HUES64 (cell line): ENCODE measurements around the gene PCYT2.

Source experiments
- H3K27ac ChIP-seq: 2 replicates; pipeline ENCODE4 v1.7.0; 2013; ENCODE audit warnings: low read depth, low read length, inconsistent platforms
- H3K27me3 ChIP-seq: 2 replicates; pipeline ENCODE4 v1.6.1; 2013; ENCODE audit warnings: mild to moderate bottlenecking, low read length; ENCODE audit not compliant: insufficient read depth
- H3K36me3 ChIP-seq: 2 replicates; pipeline ENCODE4 v1.6.1; 2013; ENCODE audit warnings: mild to moderate bottlenecking, low read length; ENCODE audit not compliant: insufficient read depth
- H3K4me1 ChIP-seq: 2 replicates; pipeline ENCODE4 v1.6.1; 2013; ENCODE audit warnings: mild to moderate bottlenecking, low read length, moderate library complexity; ENCODE audit not compliant: insufficient read depth
- H3K4me3 ChIP-seq: 2 replicates; pipeline ENCODE4 v1.5.1; 2013; ENCODE audit warnings: mild to moderate bottlenecking, low read length, moderate library complexity
- H3K9ac ChIP-seq: 2 replicates; pipeline ENCODE4 v1.6.1; 2013; ENCODE audit warnings: mild to moderate bottlenecking, low read depth, low read length
- H3K9me3 ChIP-seq: 2 replicates; pipeline ENCODE4 v1.6.1; 2013; ENCODE audit warnings: low read depth, low read length; ENCODE audit not compliant: insufficient read depth
- WGBS: fragments of 150-250, 120-280 bp; methylation state at CpG from one replicate; pipeline ENCODE4 v1.1.7; 2013; ENCODE audit warnings: missing lambda C conversion rate; 5-methylcytosine and 5-hydroxymethylcytosine counted together

The PCYT2 gene

GRCh38 chr17:81902023-81902652 lies 9.1 kb downstream of the PCYT2 start, which contains the start of gene NPB:
Gene NPB (plus strand): TSS chr17:81902238. CDS start chr17:81902278, 40 bp downstream.
- 3% methylated on average over 79 of the region's 79 CpGs for WGBS
- Histone ChIP-seq H3K9me3 (no peaks in the 10 kb centered on the region), H3K4me1 (no peaks in the 10 kb centered on the region; the same call in 1 of the 2 replicates), H3K36me3 (peaks cover 27% of the 10 kb centered on the region), H3K27ac (no peak within 1 kb of the TSS), H3K27me3 (peaks cover 25% of the 10 kb centered on the region), H3K4me3 (peak within 1 kb of the TSS; percentile 49), H3K9ac (peak within 1 kb of the TSS; percentile 58)

GRCh38 chr17:81901167-81902022 lies 9.8 kb downstream of the PCYT2 start:
- Histone ChIP-seq H3K27me3 (peaks cover 25% of the 10 kb centered on the region), H3K9me3 (no peaks in the 10 kb centered on the region), H3K9ac (0 out of 2 replicates have a peak overlapping the region, but pooled peaks have one; percentile 44), H3K4me1 (no peaks in the 10 kb centered on the region; the same call in 1 of the 2 replicates), H3K27ac (no peak overlapping the region), H3K4me3 (peak overlapping the region; percentile 49), H3K36me3 (peaks cover 30% of the 10 kb centered on the region)
- 61% methylated on average over 21 of the region's 21 CpGs for WGBS

GRCh38 chr17:81900181-81900820 lies 10.9 kb downstream of the PCYT2 start:
- 89% methylated on average over 18 of the region's 18 CpGs for WGBS
- H3K36me3 ChIP-seq, result peaks cover 38% of the 10 kb centered on the region

GRCh38 chr17:81899514-81900166 lies 11.6 kb downstream of the PCYT2 start:
- Histone ChIP-seq H3K4me3 (no peak overlapping the region), H3K27me3 (peaks cover 25% of the 10 kb centered on the region), H3K27ac (no peak overlapping the region), H3K9me3 (no peaks in the 10 kb centered on the region), H3K4me1 (no peaks in the 10 kb centered on the region; the same call in 1 of the 2 replicates), H3K9ac (no peak overlapping the region), H3K36me3 (peaks cover 40% of the 10 kb centered on the region)
- 95% methylated on average over 22 of the region's 22 CpGs for WGBS

More at GRCh38 chr17:81900181-81900820, 10.9 kb downstream of the PCYT2 start:
- H3K9ac ChIP-seq, result no peak overlapping the region
- H3K27me3 ChIP-seq, result peaks cover 25% of the 10 kb centered on the region
- H3K27ac ChIP-seq, result no peak overlapping the region
- H3K4me1 ChIP-seq, result no peaks in the 10 kb centered on the region; the same call in 1 of the 2 replicates
- no peak overlapping the region for H3K4me3 ChIP-seq
- no peaks in the 10 kb centered on the region for H3K9me3 ChIP-seq

- H3K9me3 ChIP-seq, result no peaks in the 10 kb centered on the region
- WGBS, result 92% methylated on average over 9 of the region's 9 CpGs
- H3K4me3 ChIP-seq, result no peak overlapping the region
- H3K4me1 ChIP-seq, result no peaks in the 10 kb centered on the region; the same call in 1 of the 2 replicates
- no peak overlapping the region; the same call in 1 of the 2 replicates for H3K27ac ChIP-seq
- peaks cover 42% of the 10 kb centered on the region for H3K36me3 ChIP-seq
- peaks cover 25% of the 10 kb centered on the region for H3K27me3 ChIP-seq
- H3K9ac ChIP-seq, result no peak overlapping the region
These were observed 12.3 kb downstream of the PCYT2 start for GRCh38 chr17:81898885-81899284.

GRCh38 chr17:81898029-81898866 lies 13.0 kb downstream of the PCYT2 start:
- H3K4me3 ChIP-seq, result no peak overlapping the region
- H3K27me3 ChIP-seq, result peaks cover 25% of the 10 kb centered on the region
- H3K27ac ChIP-seq, result peak overlapping the region; percentile 6; the same call in 1 of the 2 replicates
- no peaks in the 10 kb centered on the region; the same call in 1 of the 2 replicates for H3K4me1 ChIP-seq
- H3K36me3 ChIP-seq, result peaks cover 48% of the 10 kb centered on the region
- 90% methylated on average over 19 of the region's 19 CpGs for WGBS
- peak overlapping the region; percentile 39; the same call in 1 of the 2 replicates for H3K9ac ChIP-seq
- no peaks in the 10 kb centered on the region for H3K9me3 ChIP-seq

- H3K27me3 ChIP-seq, result no peaks in the 10 kb centered on the region
- peaks cover 51% of the 10 kb centered on the region for H3K36me3 ChIP-seq
- 93% methylated on average over 11 of the region's 11 CpGs for WGBS
- no peak overlapping the region for H3K27ac ChIP-seq
- no peak overlapping the region for H3K4me3 ChIP-seq
- no peaks in the 10 kb centered on the region for H3K9me3 ChIP-seq
- no peaks in the 10 kb centered on the region; the same call in 1 of the 2 replicates for H3K4me1 ChIP-seq
- H3K9ac ChIP-seq, result no peak overlapping the region
These were observed 15.8 kb downstream of the PCYT2 start for GRCh38 chr17:81895400-81895799.

- no peaks in the 10 kb centered on the region for H3K27me3 ChIP-seq
- peaks cover 67% of the 10 kb centered on the region for H3K36me3 ChIP-seq
- H3K4me3 ChIP-seq, result peak overlapping the region; percentile 98
- no peaks in the 10 kb centered on the region for H3K9me3 ChIP-seq
- H3K9ac ChIP-seq, result peak overlapping the region; percentile 96
- H3K27ac ChIP-seq, result peak overlapping the region; percentile 98; the same call in 1 of the 2 replicates
- WGBS, result under 1% methylated on average over 40 of the region's 40 CpGs
- H3K4me1 ChIP-seq, result no peaks in the 10 kb centered on the region
These were observed 20.0 kb downstream of the PCYT2 start for GRCh38 chr17:81891303-81891552.

- Histone ChIP-seq H3K27me3 (no peaks in the 10 kb centered on the region), H3K36me3 (peaks cover 70% of the 10 kb centered on the region), H3K27ac (peak overlapping the region; percentile 76), H3K9ac (peak overlapping the region; percentile 96), H3K9me3 (no peaks in the 10 kb centered on the region), H3K4me3 (peak overlapping the region; percentile 98), H3K4me1 (no peaks in the 10 kb centered on the region)
- 8% methylated on average over 68 of the region's 69 CpGs for WGBS
These were observed 20.5 kb downstream of the PCYT2 start for GRCh38 chr17:81890447-81891302.
